Purkinje cell (primary cell): ENCODE measurements around the gene TJP3. TPM values are rescaled to one million over a fixed set of nuclear protein-coding genes. Genes with fewer than 3 reads are reported as not detected.

ENCODE experiments used
- polyA plus RNA-seq: library from polyadenylated mRNA; unstranded; fragments of >200 nt; fragmentation: Nextera tagmentation; gene quantifications from 2 replicates; pipeline ENCODE4 v1.2.1, GENCODE V29; 2014

The TJP3 gene, protein sequence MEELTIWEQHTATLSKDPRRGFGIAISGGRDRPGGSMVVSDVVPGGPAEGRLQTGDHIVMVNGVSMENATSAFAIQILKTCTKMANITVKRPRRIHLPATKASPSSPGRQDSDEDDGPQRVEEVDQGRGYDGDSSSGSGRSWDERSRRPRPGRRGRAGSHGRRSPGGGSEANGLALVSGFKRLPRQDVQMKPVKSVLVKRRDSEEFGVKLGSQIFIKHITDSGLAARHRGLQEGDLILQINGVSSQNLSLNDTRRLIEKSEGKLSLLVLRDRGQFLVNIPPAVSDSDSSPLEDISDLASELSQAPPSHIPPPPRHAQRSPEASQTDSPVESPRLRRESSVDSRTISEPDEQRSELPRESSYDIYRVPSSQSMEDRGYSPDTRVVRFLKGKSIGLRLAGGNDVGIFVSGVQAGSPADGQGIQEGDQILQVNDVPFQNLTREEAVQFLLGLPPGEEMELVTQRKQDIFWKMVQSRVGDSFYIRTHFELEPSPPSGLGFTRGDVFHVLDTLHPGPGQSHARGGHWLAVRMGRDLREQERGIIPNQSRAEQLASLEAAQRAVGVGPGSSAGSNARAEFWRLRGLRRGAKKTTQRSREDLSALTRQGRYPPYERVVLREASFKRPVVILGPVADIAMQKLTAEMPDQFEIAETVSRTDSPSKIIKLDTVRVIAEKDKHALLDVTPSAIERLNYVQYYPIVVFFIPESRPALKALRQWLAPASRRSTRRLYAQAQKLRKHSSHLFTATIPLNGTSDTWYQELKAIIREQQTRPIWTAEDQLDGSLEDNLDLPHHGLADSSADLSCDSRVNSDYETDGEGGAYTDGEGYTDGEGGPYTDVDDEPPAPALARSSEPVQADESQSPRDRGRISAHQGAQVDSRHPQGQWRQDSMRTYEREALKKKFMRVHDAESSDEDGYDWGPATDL
- polyA plus RNA-seq: not detected in 2 replicates

DNA sequence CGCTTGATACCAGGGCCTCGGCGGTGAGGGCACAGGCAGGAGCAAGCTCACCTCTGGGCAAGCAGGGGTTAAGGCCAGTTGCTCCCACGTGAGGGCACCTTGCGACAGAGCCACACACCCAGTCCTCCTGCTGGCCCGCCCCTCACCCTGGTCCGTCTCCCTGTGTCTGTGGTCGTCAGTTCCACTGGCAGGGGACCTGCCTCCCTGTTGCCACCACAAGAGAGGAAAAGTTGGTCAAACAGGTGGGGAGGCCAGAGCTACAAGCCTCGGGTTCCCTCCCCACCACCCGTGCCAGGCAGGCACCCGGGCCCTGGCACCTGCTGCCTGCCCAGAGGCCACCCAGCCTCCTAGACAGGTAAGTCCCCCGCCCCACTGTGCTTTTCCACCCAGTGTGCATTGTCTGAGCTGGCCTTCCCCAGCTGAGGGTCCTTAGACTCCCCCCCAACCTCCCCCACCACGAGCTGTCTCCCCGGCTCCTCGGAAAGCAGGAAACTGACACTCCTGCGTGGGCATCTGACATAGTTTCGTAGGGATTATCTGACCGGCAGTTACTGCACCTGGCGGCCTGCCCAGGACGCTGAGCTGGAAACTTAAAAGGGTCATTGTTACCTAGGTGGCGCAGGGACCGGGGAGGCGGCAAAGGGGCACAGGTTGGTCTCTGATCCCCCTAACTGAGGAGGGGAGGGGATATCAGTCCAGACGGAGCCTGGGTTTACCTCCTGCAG, at the start of gene TJP3:
TJP3 (plus strand) TSS at position 178 of the 725 bp plus-strand sequence. CDS start 20,049 bp downstream, outside the sequence.

GRCh38 chr19:3700242-3701032, 7.7 kb upstream of the TJP3 start, which contains the start of gene PIP5K1C:
Gene PIP5K1C, minus strand, starts transcription at chr19:3700468. Its CDS starts 78 bp downstream, at chr19:3700390.

DNA sequence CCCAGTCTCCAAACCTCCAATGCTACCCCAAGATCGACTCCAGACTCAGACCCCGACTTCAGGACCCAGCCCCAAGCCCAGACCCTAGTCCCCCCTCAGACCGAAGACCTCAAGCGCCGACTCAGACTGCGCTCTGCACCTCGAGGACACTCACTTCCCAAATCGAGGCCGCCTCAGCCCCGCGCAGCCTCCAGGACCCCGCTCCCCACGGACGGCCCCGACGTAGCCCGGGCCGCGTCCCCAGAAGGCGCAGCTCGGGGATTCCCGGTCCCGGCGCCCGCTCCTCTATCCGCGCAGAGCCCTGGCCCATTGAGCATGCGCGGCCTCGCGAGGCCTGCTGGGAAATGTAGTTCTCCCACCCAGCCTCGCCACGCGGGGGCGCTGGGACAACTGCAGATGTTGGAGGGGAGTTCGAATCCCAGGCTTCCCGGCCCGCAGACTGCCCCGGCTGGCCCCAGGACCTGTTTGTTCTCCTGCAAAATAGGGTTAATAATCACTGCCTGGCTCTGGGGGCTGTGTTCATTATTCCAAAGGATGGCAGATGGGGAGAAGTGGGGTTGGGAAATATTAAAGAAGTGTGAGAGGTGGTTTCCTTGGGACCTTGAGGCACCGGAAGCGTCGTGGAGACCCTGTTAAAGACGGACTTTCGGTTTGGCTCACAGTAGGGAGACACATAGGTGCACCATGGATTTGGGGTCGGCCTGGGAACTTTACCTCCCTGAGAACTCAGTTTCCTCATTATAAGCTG, 53.4 kb downstream of the TJP3 start, which contains the start of gene APBA3:
APBA3 (minus strand) TSS at position 311 of the 748 bp plus-strand sequence. CDS start 1,428 bp downstream, outside the sequence.

GRCh38 chr19:3762501-3763459, 54.6 kb downstream of the TJP3 start, which contains the start of gene MRPL54:
Gene MRPL54, plus strand, starts transcription at chr19:3762682. Its CDS starts 19 bp downstream, at chr19:3762701.

GRCh38 chr19:3771906-3772455, 63.8 kb downstream of the TJP3 start, which contains the start of gene RAX2:
Gene RAX2, minus strand, starts transcription at chr19:3772228. Its CDS starts 486 bp downstream, at chr19:3771742.

GRCh38 chr19:3785938-3786824, 78.0 kb downstream of the TJP3 start, which contains the start of gene MATK:
Gene MATK, minus strand, starts transcription at chr19:3786381. Its CDS starts 1,246 bp downstream, at chr19:3785135.

Other genes with a start within 250 kb of the TJP3 start
- 3.3 TPM in 1 of 2 replicates, not detected in the other for gene SMIM24, start 227.9 kb upstream of the TJP3 start, polyA plus RNA-seq
- not detected in 2 replicates for gene SMIM44, start 224.9 kb upstream of the TJP3 start, polyA plus RNA-seq
- 0.27 and 0.31 TPM in 2 replicates for gene DOHH, start 207.7 kb upstream of the TJP3 start, polyA plus RNA-seq
- gene FZR1, start 202.1 kb upstream of the TJP3 start, polyA plus RNA-seq: 0.38 and 1.2 TPM in 2 replicates
- not detected in 2 replicates for gene TEKTIP1, start 169.2 kb upstream of the TJP3 start, polyA plus RNA-seq
- 1.3 and 2.6 TPM in 2 replicates for gene MFSD12, start 150.8 kb upstream of the TJP3 start, polyA plus RNA-seq
- gene HMG20B, start 135.4 kb upstream of the TJP3 start, polyA plus RNA-seq: 0.35 and 1.9 TPM in 2 replicates
- gene GIPC3, start 122.9 kb upstream of the TJP3 start, polyA plus RNA-seq: not detected in 2 replicates
- not detected in 2 replicates for gene TBXA2R, start 101.5 kb upstream of the TJP3 start, polyA plus RNA-seq
- gene CACTIN, start 81.6 kb upstream of the TJP3 start, polyA plus RNA-seq: 0.78 and 3.6 TPM in 2 replicates
- 2.9 and 6.6 TPM in 2 replicates for gene PIP5K1C, start 7.9 kb upstream of the TJP3 start, polyA plus RNA-seq
- 0.35 TPM in 2 replicates for gene APBA3, start 53.3 kb downstream of the TJP3 start, polyA plus RNA-seq
- 26.8 and 57.2 TPM in 2 replicates for gene MRPL54, start 54.3 kb downstream of the TJP3 start, polyA plus RNA-seq
- not detected in 2 replicates for gene RAX2, start 63.8 kb downstream of the TJP3 start, polyA plus RNA-seq
- 0.34 TPM in 1 of 2 replicates, not detected in the other for gene MATK, start 78.0 kb downstream of the TJP3 start, polyA plus RNA-seq
- gene ZFR2, start 160.7 kb downstream of the TJP3 start, polyA plus RNA-seq: 0.51 and 2.8 TPM in 2 replicates
- 2.4 and 4.7 TPM in 2 replicates for gene ATCAY, start 172.3 kb downstream of the TJP3 start, polyA plus RNA-seq
- gene NMRK2, start 224.7 kb downstream of the TJP3 start, polyA plus RNA-seq: not detected in 2 replicates